HCT116 (cell line): ENCODE measurements around the gene WSB2. TPM values are rescaled to one million over a fixed set of nuclear protein-coding genes. Genes with fewer than 3 reads are reported as not detected.

Experiments
- ATAC-seq: fragments of 200-7000 bp; cut with Tn5 transposase; 2 replicates; pipeline ENCODE4 v1.9.1; 2020; ENCODE audit warnings: mild to moderate bottlenecking, moderate library complexity
- BruUV-seq: library from RNA; stranded (reverse); fragments of 400-500 nt; replicated peaks from 2 replicates; lab custom pipeline; 2021; lab: Mats Ljungman, UMichigan
- CTCF ChIA-PET: fragments of 300-600 bp; sonication (Branson Sonifier 250); formaldehyde crosslinking; loops from one replicate; lab custom pipeline; 2021; ENCODE audit warnings: antibody characterized with exemption; lab: Charles Lee
- POLR2A ChIA-PET: fragments of 300-600, 350-600 bp; sonication (Branson Sonifier 250); formaldehyde crosslinking; loops from one replicate; lab custom pipeline; 2021; ENCODE audit warnings: antibody characterized with exemption; lab: Charles Lee
- RAD21 ChIA-PET, 2 experiments: fragments of 300-600 bp; sonication (Branson Sonifier 250); formaldehyde crosslinking; loops; one replicate each; lab custom pipeline; 2023; ENCODE audit warnings: low total read pairs in 2 of 2; ENCODE audit not compliant: uncharacterized antibody in 2 of 2, unreplicated experiment in 2 of 2, low non-redundant PET in 1 of 2; lab: Charles Lee
- DNase-seq: peaks from one replicate; pipeline ENCODE4 v3.0.0-alpha.2; 2010; ENCODE audit warnings: low read depth, low spot score
- H2AFZ ChIP-seq: fragments of 200-600 bp; shearing (Covaris generic), sonication (generic); 2 replicates; pipeline ENCODE4 v1.6.1; 2017; ENCODE audit warnings: low read depth, mixed run types, mixed read lengths, antibody characterized with exemption, low read length; ENCODE audit not compliant: poor library complexity, severe bottlenecking
- H3K27ac ChIP-seq: 2 replicates; pipeline ENCODE4 v1.5.1; 2012; ENCODE audit warnings: low read depth, low read length
- H3K27me3 ChIP-seq: fragments of 200-600 bp; sonication (generic); 2 replicates; pipeline ENCODE4 v1.6.1; 2016; ENCODE audit warnings: mixed run types, low read length, mixed read lengths; ENCODE audit not compliant: insufficient read depth
- H3K36me3 ChIP-seq, 2 experiments: fragments of 200-500 bp in 1 of 2; fragments of 200-600 bp in 1 of 2; sonication (Bioruptor generic) in 1 of 2; sonication (generic) in 1 of 2; 2 replicates each; pipeline versions ENCODE4 v1.5.1 to v1.6.1; 2014 to 2016; ENCODE audit warnings: low read length in 2 of 2, inconsistent platforms in 1 of 2, mixed read lengths in 1 of 2, mixed run types in 1 of 2; ENCODE audit not compliant: insufficient read depth in 2 of 2, control insufficient read depth in 1 of 2
- H3K4me1 ChIP-seq, 2 experiments: fragments of 200-600 bp in 1 of 2; sonication (generic) in 1 of 2; 2 replicates each; pipeline versions ENCODE4 v1.5.1 to v1.6.1; 2012 to 2017; ENCODE audit warnings: low read length in 2 of 2, inconsistent platforms in 1 of 2, mild to moderate bottlenecking in 1 of 2, mixed read lengths in 1 of 2, mixed run types in 1 of 2, moderate library complexity in 1 of 2; ENCODE audit not compliant: insufficient read depth in 2 of 2, control insufficient read depth in 1 of 2
- H3K4me2 ChIP-seq: fragments of 200-600 bp; sonication (generic); 2 replicates; pipeline ENCODE4 v1.6.1; 2017; ENCODE audit warnings: mixed run types, low read length, mixed read lengths
- H3K4me3 ChIP-seq, 2 experiments: fragments of 200-600 bp in 1 of 2; sonication (generic) in 1 of 2; replicated peaks in 1 of 2; 2 replicates each; pipeline ENCODE4 v1.5.1; 2011 to 2016; ENCODE audit warnings: low read length in 2 of 2, control low read depth in 1 of 2, low read depth in 1 of 2, mild to moderate bottlenecking in 1 of 2, mixed read lengths in 1 of 2, mixed run types in 1 of 2
- H3K79me2 ChIP-seq: fragments of 200-600 bp; sonication (generic); 2 replicates; pipeline ENCODE4 v1.6.1; 2017; ENCODE audit warnings: mild to moderate bottlenecking, mixed run types, low read length, moderate library complexity, mixed read lengths; ENCODE audit not compliant: insufficient read depth
- H3K9ac ChIP-seq: fragments of 200-600 bp; sonication (generic); 2 replicates; pipeline ENCODE4 v1.6.1; 2016; ENCODE audit warnings: low read length, mixed read lengths
- H3K9me2 ChIP-seq: fragments of 200-600 bp; sonication (generic), shearing (Covaris generic); 2 replicates; pipeline ENCODE4 v1.6.1; 2017; ENCODE audit warnings: mixed run types, mild to moderate bottlenecking, moderate library complexity; ENCODE audit not compliant: insufficient read depth
- H3K9me3 ChIP-seq, 2 experiments: fragments of 200-500 bp in 1 of 2; fragments of 200-600 bp in 1 of 2; sonication (Bioruptor generic) in 1 of 2; sonication (generic) in 1 of 2; 2 replicates each; pipeline ENCODE4 v1.6.1; 2014 to 2017; ENCODE audit warnings: low read length in 2 of 2, mixed read lengths in 2 of 2, inconsistent platforms in 1 of 2, low read depth in 1 of 2, mild to moderate bottlenecking in 1 of 2, mixed run types in 1 of 2, moderate library complexity in 1 of 2; ENCODE audit not compliant: control insufficient read depth in 1 of 2, insufficient read depth in 1 of 2
- H4K20me1 ChIP-seq: fragments of 200-600 bp; sonication (generic), shearing (Covaris generic); 2 replicates; pipeline ENCODE4 v1.6.1; 2017; ENCODE audit warnings: mixed run types, mild to moderate bottlenecking, moderate library complexity; ENCODE audit not compliant: insufficient read depth
- ATF3 ChIP-seq: IDR thresholded peaks from 2 replicates; pipeline ENCODE4 v1.6.1; 2012
- CEBPB ChIP-seq: IDR thresholded peaks from 2 replicates; pipeline ENCODE4 v1.6.1; 2012; ENCODE audit warnings: low read depth
- EGR1 ChIP-seq: IDR thresholded peaks from 2 replicates; pipeline ENCODE4 v1.6.1; 2012; ENCODE audit warnings: low read depth
- ELF1 ChIP-seq: IDR thresholded peaks from 2 replicates; pipeline ENCODE4 v1.6.1; 2012; ENCODE audit warnings: low read depth, borderline replicate concordance
- EZH2phosphoT487 ChIP-seq: fragments of 200-600 bp; IDR thresholded peaks from 2 replicates; pipeline ENCODE4 v1.6.1; 2018; ENCODE audit warnings: antibody characterized with exemption, borderline replicate concordance
- FOSL1 ChIP-seq: IDR thresholded peaks from 2 replicates; pipeline ENCODE4 v1.6.1; 2012; ENCODE audit warnings: low read depth
- JUND ChIP-seq: IDR thresholded peaks from 2 replicates; pipeline ENCODE4 v1.6.1; 2012
- MAX ChIP-seq: IDR thresholded peaks from 2 replicates; pipeline ENCODE4 v1.6.1; 2012
- POLR2A ChIP-seq: IDR thresholded peaks from 2 replicates; pipeline ENCODE4 v1.7.0; 2011; ENCODE audit warnings: borderline replicate concordance; ENCODE audit not compliant: insufficient read depth, insufficient read length; ENCODE audit errors: extremely low read depth
- POLR2AphosphoS5 ChIP-seq: IDR thresholded peaks from 2 replicates; pipeline ENCODE4 v1.6.1; 2011; ENCODE audit warnings: mild to moderate bottlenecking, low read depth, low read length, moderate library complexity
- RAD21 ChIP-seq: IDR thresholded peaks from 2 replicates; pipeline ENCODE4 v1.6.1; 2012; ENCODE audit warnings: low read depth, mild to moderate bottlenecking
- SIN3A ChIP-seq: IDR thresholded peaks from 2 replicates; pipeline ENCODE4 v1.6.1; 2012; ENCODE audit warnings: low read depth
- SP1 ChIP-seq: IDR thresholded peaks from 2 replicates; pipeline ENCODE4 v1.6.1; 2012; ENCODE audit warnings: low read depth
- YY1 ChIP-seq: IDR thresholded peaks from 2 replicates; pipeline ENCODE4 v1.6.1; 2011; ENCODE audit warnings: low read length, low read depth, moderate library complexity, mild to moderate bottlenecking; ENCODE audit not compliant: insufficient replicate concordance; ENCODE audit errors: extremely low read depth
- ZBTB33 ChIP-seq: IDR thresholded peaks from 2 replicates; pipeline ENCODE4 v1.6.1; 2011; ENCODE audit warnings: mild to moderate bottlenecking, low read length, moderate library complexity; ENCODE audit not compliant: insufficient replicate concordance; ENCODE audit errors: extremely low read depth
- ZFX ChIP-seq: fragments of 450-650 bp; IDR thresholded peaks from 2 replicates; pipeline ENCODE4 v1.6.1; 2017
- ZNF274 ChIP-seq: fragments of 200-500 bp; sonication (Bioruptor generic); IDR thresholded peaks from 2 replicates; pipeline ENCODE4 v1.6.1; 2014; ENCODE audit warnings: mild to moderate bottlenecking, low read depth, low read length, inconsistent platforms
- intact Hi-C: fragments of 100-400 bp; cut with micrococcal nuclease; formaldehyde crosslinking; loops from 2 replicates; pipeline ENCODE4 v1.10.0; 2022
- total RNA-seq: library from RNA; stranded (reverse); gene quantifications from one replicate; pipeline ENCODE4 v1.2.1, GENCODE V29; 2021; ENCODE audit not compliant: unreplicated experiment
- TF ChIP-seq, protein P1 (sequence below): IDR thresholded peaks from 2 replicates; pipeline ENCODE4 v1.6.1; 2012; ENCODE audit warnings: low read depth
- TF ChIP-seq, protein P2 (sequence below), 3 experiments: fragments of 200-600 bp in 1 of 3; sonication (generic) in 1 of 3; IDR thresholded peaks in 2 of 3; conservative IDR thresholded peaks in 1 of 3; 2 replicates each; pipeline ENCODE4 v1.5.1; 2012 to 2017; ENCODE audit warnings: low read depth in 2 of 3, low read length in 2 of 3, antibody characterized with exemption in 1 of 3, borderline replicate concordance in 1 of 3, control low read depth in 1 of 3, mild to moderate bottlenecking in 1 of 3, mixed read lengths in 1 of 3, mixed run types in 1 of 3, moderate library complexity in 1 of 3; ENCODE audit not compliant: insufficient read depth in 1 of 3

The WSB2 gene
- total RNA-seq, 1 experiment from 2014 or later, result 97.0 TPM

DNA sequence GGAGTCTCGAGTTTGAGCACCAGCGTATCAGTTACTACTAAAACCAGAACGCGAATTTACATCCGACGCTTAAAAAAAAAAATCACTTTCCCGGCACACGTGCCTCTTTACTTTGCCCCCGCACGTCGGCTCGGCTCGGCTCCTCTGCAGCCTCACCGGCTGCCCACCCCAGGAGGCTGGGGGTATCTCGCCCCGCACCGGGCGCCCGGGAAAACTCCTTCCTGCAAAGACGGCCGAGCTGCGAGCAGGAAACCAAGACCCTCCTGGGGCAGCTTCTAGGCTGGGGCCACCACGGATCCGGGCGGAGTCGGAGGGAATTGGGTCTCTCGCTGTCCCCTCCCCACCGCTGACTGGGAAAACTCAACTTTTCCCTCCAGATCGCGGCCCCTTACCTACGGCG, 42.2 kb upstream of the WSB2 start (continued):
- TF ChIP-seq, protein P1, sequence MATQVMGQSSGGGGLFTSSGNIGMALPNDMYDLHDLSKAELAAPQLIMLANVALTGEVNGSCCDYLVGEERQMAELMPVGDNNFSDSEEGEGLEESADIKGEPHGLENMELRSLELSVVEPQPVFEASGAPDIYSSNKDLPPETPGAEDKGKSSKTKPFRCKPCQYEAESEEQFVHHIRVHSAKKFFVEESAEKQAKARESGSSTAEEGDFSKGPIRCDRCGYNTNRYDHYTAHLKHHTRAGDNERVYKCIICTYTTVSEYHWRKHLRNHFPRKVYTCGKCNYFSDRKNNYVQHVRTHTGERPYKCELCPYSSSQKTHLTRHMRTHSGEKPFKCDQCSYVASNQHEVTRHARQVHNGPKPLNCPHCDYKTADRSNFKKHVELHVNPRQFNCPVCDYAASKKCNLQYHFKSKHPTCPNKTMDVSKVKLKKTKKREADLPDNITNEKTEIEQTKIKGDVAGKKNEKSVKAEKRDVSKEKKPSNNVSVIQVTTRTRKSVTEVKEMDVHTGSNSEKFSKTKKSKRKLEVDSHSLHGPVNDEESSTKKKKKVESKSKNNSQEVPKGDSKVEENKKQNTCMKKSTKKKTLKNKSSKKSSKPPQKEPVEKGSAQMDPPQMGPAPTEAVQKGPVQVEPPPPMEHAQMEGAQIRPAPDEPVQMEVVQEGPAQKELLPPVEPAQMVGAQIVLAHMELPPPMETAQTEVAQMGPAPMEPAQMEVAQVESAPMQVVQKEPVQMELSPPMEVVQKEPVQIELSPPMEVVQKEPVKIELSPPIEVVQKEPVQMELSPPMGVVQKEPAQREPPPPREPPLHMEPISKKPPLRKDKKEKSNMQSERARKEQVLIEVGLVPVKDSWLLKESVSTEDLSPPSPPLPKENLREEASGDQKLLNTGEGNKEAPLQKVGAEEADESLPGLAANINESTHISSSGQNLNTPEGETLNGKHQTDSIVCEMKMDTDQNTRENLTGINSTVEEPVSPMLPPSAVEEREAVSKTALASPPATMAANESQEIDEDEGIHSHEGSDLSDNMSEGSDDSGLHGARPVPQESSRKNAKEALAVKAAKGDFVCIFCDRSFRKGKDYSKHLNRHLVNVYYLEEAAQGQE, result no peak
- TF ChIP-seq CEBPB (no peak), RAD21 (no peak)

DNA sequence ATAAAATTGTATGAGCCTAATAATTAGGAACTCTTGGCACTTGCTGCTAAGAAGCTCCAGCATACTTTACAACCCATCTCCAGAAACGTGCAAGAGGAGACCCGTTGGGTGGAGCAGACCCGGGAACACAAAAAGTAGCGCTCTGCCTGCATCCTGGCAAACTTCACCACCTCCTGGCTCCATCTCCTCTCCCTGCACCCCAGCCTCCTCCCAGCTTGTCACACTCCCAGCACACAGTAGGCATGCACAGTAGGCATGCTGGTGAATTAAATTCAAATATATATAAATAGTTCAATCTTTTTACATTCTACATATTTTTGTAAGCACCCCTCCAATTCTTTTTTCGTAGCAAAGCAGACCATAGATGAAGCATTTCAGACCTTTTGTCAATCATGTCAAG, 41.6 kb upstream of the WSB2 start:
- Histone ChIP-seq H3K27me3 (no peaks in the 10 kb centered on the region), H3K4me2 (peak overlapping the region; percentile 85), H4K20me1 (no peaks in the 10 kb centered on the region), H3K9ac (peak overlapping the region; percentile 82), H3K4me3 (peak overlapping the region; percentile 79 to 83), H3K36me3 (no peaks in the 10 kb centered on the region), H3K9me2 (no peaks in the 10 kb centered on the region), H2AFZ (no peak overlapping the region), H3K9me3 (no peaks in the 10 kb centered on the region), H3K4me1 (peaks cover 36 to 49% of the 10 kb centered on the region in 2 experiments), H3K27ac (peak overlapping the region; percentile 95; the same call in 1 of the 2 replicates), H3K79me2 (no peaks in the 10 kb centered on the region)
- ATAC-seq, result no peak
- ChIA-PET CTCF (interaction anchor here (1.9 kb wide), 1 partner anchor 19 kb away, joined by 7 read pairs; no protein-coding TSS in a partner anchor), POLR2A (no interaction called here), RAD21 (no interaction called here)
- TSS peak; percentile 57 for BruUV-seq
- intact Hi-C loops, result loop anchor here (5.0 kb wide), 1 partner anchor 40 kb away; the partner anchor contains the start of gene WSB2
- DNase-seq, result no peak
- TF ChIP-seq FOSL1, result no peak
- TF ChIP-seq EGR1, result no peak
- no peak for TF ChIP-seq POLR2AphosphoS5
- TF ChIP-seq SP1, result no peak
- TF ChIP-seq EZH2phosphoT487, result no peak
- TF ChIP-seq MAX, result no peak
- TF ChIP-seq POLR2A, result no peak
- TF ChIP-seq ATF3, result no peak
- TF ChIP-seq ELF1, result no peak
- TF ChIP-seq ZBTB33, result no peak
- no peak for TF ChIP-seq YY1
- TF ChIP-seq ZFX, result no peak
- TF ChIP-seq JUND, result no peak
- TF ChIP-seq, protein P2, sequence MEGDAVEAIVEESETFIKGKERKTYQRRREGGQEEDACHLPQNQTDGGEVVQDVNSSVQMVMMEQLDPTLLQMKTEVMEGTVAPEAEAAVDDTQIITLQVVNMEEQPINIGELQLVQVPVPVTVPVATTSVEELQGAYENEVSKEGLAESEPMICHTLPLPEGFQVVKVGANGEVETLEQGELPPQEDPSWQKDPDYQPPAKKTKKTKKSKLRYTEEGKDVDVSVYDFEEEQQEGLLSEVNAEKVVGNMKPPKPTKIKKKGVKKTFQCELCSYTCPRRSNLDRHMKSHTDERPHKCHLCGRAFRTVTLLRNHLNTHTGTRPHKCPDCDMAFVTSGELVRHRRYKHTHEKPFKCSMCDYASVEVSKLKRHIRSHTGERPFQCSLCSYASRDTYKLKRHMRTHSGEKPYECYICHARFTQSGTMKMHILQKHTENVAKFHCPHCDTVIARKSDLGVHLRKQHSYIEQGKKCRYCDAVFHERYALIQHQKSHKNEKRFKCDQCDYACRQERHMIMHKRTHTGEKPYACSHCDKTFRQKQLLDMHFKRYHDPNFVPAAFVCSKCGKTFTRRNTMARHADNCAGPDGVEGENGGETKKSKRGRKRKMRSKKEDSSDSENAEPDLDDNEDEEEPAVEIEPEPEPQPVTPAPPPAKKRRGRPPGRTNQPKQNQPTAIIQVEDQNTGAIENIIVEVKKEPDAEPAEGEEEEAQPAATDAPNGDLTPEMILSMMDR (IDR thresholded peaks at IDR 0.05 in 2 of 3, conservative IDR thresholded peaks at IDR 0.05 in 1 of 3; ENCODE audit: borderline replicate concordance in 1 of 3, insufficient read depth in 1 of 3, low read depth in 2 of 3, low read length in 2 of 3), result no peak
- TF ChIP-seq SIN3A, result no peak
- no peak for TF ChIP-seq ZNF274
